AG20443 (cell line): ENCODE measurements around the gene NDRG2.
A peak's percentile ranks its signal among the peaks of the same experiment; 100 is the strongest.
"Not testable (repeated sequence)": the region's sequence is repeated elsewhere in the genome, so short reads cannot be mapped to it uniquely, and the experiment has no call there.

Source experiments
- DNase-seq: peaks from one replicate; pipeline ENCODE4 v3.0.0; 2012; ENCODE audit warnings: low spot score, mixed read lengths

NDRG2 gene

DNA sequence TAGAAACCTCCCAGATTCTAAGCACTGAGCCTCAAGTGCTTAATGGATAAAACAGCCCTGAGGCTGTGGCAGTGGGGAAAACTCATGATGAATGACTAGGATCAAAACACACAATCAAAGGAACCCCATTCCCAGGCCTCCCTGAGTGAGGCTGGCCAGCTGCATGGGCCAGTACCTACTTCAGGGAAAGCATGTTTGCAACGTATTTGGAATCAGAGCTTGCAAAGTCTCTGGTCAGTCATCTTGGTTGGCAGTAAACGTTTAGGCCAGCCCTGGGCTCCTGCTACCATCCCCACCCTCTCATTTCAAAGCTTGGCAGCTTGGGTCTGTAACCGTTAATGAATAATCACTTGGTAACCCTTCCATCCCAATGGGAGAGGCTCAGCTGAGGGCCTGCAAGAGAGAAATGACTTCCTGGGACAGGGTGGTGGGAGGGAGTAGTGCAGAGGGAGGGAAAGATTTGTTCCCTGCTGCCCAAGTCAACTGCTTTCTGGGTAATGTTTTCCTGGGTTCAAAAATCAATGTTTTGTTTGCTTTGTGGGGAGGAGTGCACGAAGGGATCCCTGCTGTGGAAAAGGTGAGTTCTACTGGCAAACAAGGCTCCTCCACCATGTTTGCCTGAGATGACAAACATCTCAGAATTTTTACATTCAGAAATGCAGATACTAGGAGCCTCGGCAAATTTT, 30.7 kb upstream of the NDRG2 start:
- no peak for DNase-seq

DNA sequence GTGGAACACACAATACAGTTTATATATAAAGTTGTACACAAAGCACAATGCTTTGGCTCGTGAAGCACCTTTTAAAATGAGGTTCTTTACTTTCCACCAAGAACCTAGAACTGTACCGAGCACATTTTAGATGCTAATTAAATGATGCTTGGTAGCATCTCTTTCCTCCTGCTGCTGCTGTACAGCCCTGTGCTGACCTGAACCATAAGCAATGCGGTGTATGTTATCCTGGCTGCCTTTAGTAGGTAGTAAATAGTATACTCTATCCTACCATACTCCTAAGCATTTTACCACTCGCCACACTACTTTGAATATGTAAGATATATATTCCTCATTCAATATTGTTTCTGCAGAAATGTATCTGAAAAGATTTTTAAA, 29.9 kb upstream of the NDRG2 start:
- no peak for DNase-seq

DNA sequence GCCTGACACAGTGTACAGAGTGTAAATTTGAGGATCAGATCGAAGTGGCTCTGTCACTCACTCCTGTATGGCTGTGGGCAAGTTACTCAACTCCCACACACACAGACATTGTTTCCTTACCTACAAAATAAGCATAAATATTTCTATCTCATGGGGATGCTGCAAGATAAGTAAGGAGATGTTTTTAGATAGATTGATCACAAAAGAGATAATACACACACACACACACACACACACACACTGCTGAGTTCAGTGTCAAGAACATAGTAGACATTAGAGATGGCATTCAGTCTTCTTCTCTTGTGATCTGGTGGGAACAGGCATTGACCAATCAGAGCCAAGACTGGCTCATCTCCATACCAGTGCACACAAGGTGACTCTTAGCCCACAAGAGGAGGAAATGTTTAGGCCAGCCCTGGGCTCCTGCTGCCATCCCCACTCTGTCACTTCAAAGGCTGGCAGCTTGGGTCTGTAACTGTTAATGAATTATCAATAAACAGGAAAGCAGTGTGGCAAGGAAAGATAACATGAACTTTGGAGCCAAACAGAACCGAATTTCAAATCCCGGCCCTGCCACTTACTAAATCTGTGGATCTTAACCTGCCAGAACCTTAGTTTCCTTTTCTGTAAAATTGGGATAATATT, 29.4 kb upstream of the NDRG2 start:
- no peak for DNase-seq

DNA sequence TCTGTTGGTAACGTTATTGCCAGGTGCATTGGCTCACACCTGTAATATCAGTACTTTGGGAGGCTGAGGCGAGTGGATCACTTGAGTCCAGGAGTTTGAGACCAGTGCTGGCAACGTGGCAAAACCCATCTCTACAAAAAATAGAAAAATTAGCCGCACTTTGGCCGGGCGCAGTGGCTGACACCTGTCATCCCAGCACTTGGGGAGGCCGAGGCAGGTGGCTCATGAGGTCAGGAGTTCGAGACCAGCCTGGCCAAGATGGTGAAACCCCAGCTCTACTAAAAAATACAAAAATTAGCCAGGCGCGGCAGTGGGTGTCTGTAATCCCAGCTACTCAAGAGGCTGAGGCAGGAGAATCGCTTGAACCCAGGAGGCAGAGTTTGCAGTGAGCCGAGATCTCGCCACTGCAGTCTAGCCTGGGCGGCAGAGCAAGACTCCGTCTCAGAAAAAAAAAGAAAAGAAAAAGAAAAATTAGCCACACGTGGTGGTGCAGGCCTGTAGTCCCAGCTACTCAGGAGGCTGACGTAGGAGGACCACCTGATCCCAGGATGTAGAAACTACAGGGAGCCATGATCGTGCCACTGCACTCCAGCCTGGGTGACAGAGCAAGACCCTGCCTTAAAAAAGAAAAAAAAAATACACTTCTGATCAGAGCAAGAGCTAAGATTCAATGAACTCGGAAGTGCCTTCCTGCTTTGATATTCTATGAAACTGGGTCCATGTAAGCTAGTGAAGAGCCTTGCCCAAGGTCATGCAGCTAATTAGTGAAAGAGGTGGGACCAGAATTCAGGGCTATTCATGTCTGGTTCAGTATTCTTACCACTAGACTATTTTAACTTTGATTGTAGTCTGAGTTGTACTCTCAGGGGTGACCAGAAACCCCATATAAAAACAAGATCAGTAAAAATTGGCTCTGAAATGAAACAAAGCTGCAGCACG, 28.6 kb upstream of the NDRG2 start:
- DNase-seq: no peak

DNA sequence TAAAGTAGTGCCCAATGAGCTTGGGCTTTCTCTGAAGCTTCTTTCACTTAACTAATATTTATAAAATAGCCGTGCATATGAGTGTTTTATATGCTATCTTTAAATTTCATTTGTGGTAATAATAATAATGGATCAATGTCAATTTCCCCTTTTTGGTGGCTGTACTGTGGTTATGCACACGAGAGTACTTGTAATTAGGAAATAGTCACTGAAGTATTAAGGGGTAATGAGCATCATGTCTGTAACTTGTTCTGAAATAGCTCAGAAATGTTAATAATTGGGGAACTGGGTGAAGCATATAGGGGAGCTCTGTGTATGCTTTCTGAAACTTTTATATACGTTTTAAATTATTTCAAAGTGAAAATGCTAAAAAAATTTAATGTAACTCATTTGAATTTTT, 25.7 kb upstream of the NDRG2 start:
- DNase-seq: no peak

DNA sequence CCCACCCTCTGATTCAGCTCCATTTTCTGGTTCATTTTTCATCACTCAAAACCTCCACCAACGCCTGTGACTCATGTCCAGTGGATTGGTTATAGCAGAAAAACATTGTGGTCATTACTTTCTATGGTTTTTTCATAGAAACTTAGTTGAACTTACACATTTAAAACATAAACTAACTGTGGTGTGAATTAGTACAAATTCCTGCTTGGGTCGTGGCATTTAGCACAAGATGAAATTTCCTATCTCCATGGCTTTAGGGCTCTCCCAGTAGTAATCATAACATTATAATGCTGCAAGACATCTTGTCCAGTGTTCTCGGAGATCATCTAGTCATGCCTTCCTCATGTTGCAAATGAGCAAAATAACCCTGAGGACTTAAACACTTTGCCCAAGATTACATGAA, 24.4 kb upstream of the NDRG2 start:
- DNase-seq: peak; percentile 40

DNA sequence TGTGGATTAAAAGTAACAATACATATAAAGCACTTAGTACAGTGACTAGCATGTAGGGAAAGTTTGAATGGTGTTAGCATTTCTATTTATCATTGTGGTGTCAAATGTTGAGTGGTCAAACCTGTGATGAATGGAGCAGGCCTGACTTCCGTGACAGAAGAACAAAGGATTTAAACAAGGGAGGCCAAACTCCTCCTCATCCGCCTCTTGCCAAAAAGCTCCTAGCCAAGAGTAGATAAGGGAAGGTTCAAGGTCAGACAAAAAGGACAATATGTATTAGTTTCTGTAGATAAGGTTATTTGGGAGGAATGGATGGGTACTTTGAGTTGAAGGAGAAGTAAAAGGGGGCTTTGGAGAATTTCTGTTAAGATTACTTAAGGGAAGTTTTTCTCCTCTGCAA, 23.8 kb upstream of the NDRG2 start:
- no peak for DNase-seq

DNA sequence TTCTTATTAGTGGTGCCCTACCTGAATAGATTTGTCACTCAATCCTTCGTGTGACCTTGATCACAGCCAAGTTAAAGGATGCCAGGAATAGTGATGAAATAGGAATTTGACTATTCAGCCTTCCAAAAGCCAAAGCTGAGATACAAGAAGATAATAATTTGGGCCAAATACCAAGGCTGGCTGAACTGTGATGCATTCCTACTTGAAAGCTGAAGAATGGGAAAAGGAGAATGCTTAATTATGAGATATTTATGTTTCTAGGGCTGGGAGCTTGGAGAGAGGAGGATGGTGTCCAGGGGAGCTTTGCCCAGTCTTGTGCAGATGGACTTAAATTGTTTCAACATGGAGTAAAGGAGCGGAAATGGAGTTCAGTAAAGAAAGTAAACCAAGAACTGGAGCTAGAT, 22.5 kb upstream of the NDRG2 start:
- DNase-seq: peak; percentile 72

DNA sequence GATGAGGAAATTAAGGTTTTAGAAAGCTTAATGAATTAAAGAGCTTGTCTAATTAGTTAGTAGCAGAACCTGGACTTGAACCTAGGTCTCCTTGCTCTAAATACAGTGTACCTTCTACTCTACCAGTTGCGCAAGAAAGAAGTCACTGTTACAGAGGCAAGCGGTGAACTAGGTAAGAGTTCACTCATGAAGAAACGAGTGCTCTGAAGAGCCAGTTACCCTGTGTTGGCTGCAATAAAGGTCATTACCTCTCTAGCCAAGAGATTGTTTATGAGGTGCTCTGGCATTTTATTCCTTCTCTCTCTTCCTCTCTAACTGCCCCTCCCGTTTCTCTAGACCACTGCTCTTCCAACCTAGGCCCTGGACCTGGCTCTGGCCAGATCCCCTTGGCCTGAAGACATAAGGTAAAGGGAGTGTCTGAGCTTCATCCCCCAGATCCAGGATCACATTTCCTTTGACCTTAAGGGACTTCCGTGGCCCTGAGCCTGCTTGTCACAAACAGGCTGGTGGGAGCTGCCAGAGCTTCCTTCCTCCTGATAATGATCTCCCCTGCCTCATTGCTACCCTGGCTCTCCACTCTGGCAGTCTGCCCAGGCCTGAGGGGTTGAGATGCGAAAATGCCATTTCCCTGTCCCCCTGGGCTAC, 19.2 kb upstream of the NDRG2 start:
- no peak for DNase-seq

DNA sequence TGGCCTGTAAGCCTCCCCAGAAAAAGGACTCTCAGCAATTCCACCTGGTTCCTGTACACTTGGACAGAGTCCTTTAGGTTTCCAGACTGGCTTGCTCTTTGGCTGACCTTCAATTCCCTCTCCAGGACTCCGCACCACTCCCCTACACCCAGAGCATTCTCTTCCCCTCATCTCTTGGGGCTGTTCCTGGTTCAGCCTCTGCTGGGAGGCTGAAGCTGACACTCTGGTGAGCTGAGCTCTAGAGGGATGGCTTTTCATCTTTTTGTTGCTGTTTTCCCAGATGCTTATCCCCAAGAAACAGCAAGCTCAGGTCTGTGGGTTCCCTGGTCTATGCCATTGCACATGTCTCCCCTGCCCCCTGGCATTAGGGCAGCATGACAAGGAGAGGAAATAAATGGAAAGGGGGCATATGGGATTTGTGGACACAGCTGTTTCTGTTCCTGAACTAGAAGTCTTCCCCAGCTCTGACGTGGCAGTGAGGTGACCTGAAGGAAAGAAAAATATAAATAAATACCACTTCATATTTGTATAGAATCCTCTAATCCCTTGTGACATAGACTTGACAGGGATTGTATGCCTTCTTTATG, 18.6 kb upstream of the NDRG2 start:
- DNase-seq: no peak

DNA sequence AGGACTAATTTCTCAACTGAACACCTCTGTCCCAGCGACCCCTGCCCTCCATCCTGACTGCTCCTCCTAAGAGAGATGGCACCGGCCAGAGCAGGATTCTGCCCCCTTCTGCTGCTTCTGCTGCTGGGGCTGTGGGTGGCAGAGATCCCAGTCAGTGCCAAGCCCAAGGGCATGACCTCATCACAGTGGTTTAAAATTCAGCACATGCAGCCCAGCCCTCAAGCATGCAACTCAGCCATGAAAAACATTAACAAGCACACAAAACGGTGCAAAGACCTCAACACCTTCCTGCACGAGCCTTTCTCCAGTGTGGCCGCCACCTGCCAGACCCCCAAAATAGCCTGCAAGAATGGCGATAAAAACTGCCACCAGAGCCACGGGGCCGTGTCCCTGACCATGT, 18.1 kb upstream of the NDRG2 start:
- DNase-seq: no peak

DNA sequence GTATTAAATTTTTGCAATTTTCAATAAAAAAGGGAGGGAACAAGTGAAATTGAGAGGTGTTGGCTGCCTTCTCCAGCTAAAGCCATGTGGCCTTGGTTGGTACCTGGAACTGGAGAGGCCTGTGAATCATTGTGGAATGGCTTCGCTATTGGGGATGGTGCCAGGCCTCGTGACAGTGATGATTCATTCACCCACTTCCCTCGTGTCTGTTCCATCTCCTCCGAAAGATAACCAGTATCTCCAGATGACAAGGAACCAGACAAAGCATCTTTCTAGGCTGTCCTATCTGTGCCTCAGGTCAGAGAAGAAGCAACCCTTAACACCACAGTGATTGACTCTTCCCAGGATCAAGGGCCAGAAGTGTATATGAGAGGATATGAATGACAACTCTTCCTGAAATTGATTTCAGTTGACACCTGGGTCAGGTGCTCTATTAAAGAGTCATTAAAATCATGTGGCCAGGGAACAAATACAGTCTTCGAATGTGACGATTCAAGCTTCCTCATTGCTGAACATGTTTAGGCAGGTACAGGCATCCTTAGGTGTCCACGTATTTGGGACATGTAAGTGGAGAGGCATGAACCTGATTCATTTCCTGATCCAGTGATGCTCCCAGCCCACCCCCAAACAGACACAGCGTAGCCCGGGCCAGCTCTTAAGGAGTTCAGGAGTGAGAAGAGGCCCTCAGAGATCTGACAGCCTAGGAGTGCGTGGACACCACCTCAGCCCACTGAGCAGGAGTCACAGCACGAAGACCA, 17.0 kb upstream of the NDRG2 start, which contains the start of gene RNASE7:
Gene RNASE7, plus strand, starts transcription at position 687 of the 758 bp plus-strand sequence. CDS start 631 bp downstream, outside the sequence.
- DNase-seq: peak; percentile 55

DNA sequence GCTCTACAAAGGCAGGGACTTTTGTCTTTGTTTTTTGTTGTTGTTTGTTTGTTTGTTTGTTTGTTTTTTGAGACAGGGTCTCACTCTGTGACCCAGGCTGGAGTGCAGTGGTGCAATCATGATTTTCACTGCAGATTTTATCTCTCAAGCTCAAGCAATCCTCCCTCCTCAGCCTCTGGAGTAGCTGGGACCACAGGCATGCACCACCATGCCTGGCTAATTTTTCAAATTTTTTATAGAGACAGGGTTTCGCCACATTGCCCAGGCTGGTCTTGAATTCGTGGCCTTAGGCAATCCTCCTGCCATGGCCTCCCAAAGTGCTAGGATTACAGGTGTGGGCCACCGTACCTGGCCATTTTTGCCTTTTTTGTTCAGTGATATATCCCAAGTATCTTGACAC, 16.1 kb upstream of the NDRG2 start:
- DNase-seq: not testable (repeated sequence)

DNA sequence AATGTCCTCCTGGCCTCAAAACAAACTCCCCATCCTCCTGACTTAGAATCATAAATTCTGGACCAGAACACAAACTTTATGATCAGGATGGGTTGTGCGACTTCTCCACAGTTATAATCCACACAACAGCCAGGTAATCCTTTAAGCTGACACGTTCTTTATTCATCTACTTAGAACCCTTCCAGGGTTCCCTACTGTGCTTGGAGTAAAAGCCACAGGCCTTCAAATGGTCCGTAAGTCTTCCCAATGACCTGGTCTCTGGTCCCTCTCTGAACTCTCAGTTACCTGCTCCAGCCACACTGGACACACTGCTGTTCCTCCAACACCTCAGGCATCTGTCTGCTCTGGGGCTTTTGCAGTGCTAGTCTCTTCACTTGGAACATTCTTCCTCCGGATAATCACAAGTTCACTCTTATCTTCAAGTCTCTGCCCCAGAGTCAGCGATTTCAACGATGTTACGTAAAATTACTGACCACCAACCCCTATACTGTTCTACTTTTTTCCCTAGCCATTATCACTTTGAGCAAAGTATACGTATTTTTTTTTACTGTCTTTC, 15.6 kb upstream of the NDRG2 start:
- DNase-seq: no peak

DNA sequence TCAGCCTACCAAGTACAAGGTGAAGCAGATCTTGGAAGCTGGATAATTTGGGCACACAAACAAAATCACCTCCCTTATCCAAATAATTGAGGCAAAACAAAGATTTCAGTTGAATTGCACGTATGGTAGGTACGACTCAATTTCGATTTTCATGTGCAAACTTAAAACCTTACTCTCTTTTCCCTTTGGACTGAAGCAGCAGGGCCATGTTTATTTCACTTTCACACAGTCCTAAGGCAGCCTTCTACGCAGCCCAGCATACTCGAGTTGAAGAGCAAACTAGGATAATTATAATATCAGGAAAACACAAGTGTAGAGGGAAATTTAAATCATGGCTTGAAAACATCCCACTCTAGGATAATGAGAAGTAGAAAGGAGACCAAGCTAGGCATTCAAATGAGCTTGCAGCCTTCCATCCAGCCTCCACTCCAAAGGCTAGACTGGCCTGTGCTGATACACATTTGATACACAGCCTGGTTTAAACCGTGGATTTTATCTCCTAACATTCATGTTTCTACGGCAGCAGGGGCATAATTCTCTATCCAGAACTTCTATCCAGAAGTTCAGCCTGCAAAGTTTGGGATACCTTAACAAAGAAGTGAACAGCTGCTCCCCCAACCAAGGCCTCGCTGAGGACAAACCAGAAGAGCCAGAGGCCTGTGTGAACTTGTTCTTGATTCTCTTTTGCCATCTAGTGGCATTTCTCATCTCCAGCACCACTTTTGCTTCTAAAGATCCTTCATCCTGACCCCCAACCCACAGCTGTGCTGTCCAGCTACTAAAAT, 14.9 kb upstream of the NDRG2 start:
- DNase-seq: peak; percentile 78

DNA sequence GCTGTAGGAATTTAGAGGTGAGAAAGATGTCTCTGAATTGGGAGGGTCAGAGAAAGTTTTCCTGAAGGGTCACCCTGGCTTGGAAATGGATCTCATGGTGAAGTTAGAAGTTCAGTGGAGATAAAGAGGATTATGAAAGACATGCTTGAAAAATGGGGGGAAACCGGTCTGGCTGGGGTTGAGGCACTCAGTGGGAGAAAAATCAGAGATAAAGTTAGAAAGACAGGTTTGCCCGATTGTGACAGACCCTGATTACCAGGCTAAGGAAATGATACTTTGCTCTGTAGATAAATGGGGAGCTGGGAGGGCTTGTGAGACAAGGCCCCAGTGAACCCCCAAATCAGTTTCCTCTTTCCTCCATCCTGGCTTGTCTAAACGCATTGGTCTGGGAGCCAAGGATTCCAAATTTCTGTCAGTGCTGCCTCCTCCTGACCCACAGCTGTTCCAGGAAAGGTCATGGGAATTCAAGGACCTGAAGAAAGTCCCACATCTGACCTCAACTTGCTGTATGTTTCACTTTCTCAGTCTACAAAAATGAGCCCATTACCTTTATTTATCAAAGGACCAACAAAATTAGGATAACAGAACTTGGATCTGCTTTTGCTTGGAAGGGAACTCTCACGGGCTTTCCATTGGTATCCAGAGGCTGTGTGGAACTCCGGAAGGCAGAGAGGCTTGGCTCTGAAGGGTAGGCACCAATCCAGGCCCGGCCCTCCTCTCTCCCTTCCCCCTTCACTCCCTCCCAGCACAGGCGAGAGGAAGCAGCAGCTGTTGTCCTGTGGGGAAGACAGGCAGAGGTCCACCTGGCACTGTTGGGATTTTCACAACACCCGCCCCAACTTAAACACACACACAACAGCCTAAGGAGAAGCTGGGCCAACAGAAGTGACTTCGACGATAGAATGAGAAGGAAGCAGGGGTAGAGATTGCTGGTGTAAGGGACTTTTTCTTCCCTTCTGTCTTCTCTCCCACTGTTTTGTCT, 13.9 kb upstream of the NDRG2 start:
- peak; percentile 71 for DNase-seq

DNA sequence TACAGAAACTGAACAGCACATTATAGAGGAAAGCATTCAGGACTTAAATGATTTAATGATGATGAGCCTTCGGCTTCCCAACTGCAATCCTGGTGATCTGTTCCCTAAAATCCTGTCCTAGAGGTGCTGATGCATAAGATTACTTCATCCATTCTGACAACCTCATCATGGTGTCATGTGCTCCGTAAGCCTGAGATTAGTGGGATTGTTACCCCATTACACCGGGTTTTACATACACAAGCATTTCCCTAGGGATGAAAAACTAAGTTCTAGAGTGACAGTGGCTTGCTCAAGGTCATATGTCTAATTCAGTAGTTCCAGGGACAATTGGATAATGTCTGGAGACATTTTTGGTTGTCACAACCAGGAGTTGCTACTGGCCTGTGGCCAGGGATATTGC, 12.3 kb upstream of the NDRG2 start:
- no peak for DNase-seq

DNA sequence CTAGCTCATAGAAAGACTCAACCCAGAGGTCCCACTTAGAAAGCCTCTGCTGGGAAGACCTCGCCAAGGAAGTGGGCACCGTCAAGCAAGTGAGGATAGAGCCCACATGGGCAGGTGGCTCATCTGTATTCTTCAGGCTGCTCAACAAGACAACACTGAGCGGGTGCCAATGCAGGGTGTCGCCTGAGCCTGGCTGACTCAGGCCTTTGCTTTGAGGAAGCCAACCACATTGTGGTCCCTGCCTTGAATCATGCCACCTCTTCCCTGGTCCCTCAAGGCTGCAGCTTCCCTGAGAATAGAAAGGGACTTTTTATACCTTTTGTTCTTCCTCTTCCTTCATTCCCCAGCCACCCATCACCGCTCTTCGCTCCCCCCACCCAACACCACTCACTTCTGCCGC, 11.9 kb upstream of the NDRG2 start:
- DNase-seq: no peak

DNA sequence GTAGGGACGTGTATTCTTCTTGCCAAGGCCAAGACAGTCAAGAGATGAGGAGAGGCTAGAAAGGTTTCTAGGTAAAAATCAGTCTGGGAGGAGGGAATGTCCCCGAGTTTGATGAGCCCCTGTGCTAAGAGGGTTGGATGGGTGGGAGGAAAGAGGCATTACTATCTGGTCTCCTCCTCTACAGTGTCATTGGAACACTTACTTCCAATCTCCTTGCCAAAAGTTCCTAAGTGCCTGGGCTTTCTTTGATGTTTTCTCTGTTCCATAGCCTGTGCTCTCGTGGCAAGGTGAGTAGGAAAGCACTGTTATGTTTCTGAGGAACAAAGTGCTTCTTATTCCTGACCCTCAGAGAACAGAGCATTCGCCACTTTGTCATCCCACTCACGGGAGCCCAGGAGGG, 9.8 kb upstream of the NDRG2 start, which contains the start of gene RNASE13:
Gene RNASE13, minus strand, starts transcription at position 101 of the 400 bp plus-strand sequence. CDS start 519 bp downstream, outside the sequence.
- DNase-seq: no peak
